Stimulated activated CD4-positive, alpha-beta T cell treated with anti-CD3 and anti-CD28 coated beads, Interleukin-12 subunit alpha, Interleukin-12 subunit beta, amount 100 ng/mL, for 48 hours (primary cell): Measurements from ENCODE around the gene GPR33.
"Not testable (repeated sequence)": the region's sequence is repeated elsewhere in the genome, so short reads cannot be mapped to it uniquely, and the experiment has no call there.

ENCODE experiments used
- DNase-seq, 3 donors: peaks; one replicate each; pipeline ENCODE4 v3.0.0-alpha.2; 2020; ENCODE audit warnings: low read depth in 2 of 3, low spot score in 1 of 3

GPR33 gene

DNA sequence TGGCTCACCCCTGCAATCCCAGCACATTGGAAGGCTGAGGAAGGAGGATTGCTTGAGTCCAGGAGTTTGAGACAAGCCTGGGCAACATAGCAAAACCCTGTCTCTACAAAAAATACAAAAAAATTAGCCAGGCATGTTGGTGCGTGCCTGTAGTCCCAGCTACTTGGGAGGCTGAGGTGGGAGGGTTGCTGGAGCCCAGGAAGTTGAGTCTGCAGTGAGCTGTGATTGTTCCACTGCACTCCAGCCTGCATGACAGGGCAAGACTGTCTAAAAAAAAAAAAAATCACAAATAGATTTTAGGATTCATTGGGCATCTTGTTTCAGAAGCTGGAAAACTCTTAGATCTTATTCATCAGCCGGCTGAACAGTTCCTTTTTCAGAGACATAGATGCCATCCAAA is 25.4 kb downstream of the GPR33 start:
- DNase-seq: not testable (repeated sequence)

DNA sequence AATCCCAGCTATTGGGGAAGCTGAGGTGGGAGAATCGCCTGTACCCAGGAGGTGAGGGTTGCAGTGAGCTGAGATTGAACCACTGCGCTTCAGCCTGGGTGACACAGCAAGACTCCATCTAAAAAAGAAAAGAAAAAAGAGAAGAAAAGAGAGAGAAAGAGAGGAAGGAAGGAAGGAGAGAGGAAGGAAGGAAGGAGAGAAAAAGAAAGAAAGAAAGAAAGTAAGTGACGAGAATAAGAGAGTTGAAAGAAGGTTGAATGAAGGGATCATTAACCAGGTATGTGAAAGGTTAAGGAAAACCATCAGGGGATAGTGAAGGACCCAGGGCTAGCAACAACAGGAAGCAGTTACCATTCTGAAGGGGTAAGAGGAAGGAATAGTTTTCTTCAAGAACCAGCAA is 26.3 kb downstream of the GPR33 start:
- no peak for DNase-seq

DNA sequence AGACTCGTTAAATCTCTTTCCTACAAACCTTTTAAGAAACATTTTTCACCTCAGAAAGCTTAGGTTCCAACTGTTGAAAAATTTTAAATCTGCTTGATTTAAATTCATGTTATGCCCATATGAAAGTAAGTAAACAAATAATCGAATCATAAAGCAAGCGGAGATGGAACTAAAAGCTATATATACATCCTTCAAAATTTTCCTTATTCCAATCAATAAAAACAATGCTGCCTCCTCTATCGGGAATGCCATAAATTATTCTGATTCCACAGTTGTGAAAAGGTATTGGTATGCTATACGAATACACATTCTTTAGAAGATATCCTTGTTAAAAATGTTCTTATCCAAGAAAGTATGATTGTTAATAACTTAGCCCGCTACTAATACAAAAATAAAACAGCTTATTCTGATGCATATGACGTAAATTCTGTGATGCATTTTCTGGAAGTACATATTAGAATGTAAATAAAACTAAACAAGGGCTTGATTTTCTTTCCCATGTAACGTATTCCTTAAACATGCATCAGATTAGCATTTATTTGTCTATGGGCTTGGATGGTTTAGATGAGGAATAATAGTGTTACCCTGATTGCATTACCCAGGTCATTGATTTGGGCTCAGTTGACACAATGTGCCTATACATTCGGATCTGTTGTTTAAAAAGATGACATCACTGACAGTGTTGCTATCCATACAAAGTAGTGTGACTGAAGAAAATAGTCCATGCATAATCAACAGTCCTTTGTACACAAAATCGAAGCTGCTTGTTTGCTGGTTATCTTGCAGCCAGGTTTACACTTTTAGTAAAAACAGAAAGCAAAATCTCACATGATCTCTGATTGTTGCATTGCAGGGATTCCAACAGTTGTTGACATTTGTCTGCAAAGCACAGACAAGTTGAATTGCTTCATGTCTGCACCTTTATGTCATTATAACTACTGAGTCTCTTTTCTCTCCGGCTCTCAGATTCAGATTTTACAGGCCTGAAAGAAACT is 29.9 kb downstream of the GPR33 start:
- no peak for DNase-seq

DNA sequence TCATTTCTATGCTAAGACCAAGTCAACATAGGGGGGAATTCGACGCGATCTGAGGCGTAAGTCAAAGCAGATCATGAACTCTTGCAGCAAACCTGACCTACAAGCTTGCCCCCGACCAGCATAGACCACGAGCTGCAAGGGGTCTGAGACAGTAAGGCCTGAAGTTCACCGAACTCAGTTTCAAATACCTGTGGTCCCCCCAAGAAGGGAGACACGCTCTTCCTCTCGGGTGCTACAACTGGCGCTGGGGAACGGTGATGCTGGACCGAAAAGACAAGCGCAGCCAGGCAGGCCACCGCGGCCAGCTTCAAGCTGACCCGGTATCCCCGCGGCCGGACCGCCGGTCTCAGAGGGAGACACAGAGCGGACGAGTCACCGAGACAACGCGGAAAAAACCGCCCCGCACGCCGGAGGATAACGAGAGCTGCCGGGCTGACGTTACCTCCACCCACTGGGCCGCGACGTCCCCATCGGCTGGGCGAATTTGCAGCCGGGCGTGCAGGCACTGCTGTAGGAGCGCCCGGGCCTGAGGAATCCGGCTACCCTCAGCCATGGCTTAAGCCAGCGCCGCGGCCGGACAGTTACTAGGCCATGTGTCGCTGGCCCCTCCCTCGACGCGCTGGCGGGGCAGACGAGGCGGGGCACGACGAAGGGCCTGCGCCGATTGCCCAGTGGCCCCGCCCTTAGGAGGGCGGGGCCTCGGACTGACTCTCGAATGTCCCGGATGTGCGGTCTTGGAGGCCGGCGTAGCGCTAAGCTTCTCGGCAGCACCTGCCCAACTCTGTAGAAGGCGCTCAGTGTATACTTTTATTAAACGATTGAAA is 30.8 kb downstream of the GPR33 start, which contains the start of gene DTD2:
Gene DTD2, minus strand, starts transcription at position 666 of the 824 bp plus-strand sequence. Its CDS starts 113 bp downstream, at position 553.
- peak; percentile 82 to 88 (median 85) for DNase-seq

DNA sequence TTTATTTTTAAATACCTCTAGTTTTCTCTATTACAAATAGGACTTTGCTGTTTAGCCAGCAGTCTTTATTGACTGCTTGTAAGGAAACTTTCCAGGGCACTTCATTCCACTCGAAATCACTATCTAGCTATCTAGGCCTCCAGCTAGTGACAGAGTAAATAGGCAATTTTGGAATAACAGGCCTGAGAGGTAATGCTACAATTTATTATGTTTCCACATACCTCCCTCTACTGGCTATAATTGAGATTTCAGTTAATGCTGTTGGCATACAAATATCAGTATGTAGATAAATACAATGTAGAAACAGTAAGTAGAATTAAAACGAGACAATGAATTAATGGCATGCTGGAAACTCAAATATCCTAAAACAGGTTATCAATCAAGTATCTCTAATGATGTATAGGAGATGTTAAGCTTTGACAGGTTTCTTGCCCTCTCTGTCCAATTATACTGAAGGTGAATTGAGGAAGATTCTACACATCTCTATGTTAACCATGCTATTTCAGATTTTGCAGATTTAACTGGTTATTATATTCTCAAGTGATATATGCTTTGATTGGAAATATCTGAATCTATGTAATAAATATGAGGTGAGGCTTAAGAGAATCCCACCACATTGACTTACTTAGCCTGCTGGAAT is 37.7 kb downstream of the GPR33 start:
- no peak for DNase-seq

DNA sequence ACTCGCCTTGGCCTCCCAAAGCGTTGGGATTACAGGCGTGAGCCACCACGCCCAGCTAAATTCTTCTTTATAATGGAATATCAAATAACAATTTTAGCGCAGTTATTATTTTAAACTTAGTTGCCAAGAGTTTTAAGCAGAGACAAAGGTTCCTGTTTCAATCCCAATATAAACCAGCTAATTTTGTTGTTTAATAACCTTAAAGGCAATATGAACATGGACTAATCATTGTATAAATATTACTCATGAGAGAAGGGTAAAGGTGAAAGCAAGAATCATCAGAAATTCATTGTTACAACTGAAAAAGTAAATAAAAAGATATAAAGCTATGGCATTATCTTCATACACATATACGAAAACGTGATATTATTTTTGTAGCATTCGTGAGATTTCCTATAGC is 38.7 kb downstream of the GPR33 start:
- no peak for DNase-seq

DNA sequence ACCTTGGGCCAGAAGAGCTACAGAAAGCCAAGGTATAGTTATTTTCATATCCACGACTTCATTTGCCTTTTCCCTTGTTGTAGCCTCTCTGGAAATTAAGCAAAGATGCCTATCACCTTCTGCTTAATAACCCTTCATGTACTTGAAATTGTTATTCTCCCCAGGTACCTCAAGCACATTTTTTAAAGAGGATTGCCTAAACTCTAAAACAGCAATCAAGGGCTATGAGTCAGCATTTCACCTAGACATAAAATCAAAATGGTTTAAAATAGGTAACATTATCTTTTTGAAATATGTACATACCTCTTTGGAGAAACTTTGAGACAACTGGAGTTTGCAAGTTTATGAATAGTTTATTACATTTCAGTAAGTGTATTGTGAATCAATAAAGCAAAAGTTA is 42.1 kb downstream of the GPR33 start:
- no peak for DNase-seq

DNA sequence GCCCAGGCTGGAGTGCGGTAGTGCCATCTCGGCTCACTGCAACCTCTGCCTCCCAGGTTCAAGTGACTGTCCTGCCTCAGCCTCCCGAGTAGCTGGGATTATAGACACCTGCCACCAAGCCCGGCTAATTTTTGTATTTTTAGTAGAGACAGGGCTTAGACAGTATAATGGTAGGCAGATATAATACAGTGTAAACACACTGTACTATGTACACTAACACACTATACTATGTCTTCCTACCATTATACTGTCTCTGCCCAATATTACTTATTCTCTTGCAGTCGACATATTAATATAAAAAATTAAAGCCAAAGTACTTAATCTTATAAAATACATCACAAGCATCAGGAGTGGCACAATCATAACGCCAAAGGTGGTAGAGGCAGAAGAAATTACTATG is 45.6 kb downstream of the GPR33 start:
- no peak for DNase-seq

DNA sequence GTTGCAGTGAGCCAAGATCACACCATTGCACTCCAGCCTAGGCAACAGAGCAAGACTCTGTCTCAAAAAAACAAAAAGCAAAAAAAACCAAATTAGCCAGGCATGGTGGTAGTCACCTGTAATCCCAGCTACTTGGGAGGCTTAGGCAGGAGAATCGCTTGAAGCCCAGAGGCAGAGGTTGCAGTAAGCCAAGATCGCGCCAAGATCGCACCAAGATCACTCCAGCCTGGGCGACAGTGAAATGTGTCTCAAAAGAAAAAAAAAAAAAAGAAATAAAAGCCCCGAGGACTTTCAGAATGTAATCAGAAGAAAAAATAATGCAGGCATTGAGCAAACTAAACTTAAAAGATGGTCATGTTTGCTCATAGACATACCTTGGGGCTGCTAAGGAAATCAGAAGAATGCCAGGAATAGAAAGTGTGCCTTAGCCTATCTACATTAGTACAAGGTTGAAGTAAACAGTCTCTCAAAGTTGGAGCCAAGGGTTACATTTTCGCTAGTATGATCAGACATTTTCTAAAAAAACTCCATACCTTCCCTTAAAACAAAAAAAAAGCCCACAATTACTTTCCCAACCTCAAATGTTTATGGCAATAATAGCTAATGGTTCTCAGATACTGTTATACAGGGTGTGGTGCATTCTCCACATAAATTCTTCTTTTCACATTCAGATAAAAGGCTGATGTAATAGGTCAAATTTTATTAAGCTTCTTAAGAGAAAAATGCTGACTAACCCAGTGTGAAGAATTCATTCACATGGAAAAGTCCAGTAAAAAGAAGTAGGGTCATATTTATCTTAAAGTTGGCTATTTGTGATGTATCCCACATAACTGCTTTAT is 46.3 kb downstream of the GPR33 start:
- no peak for DNase-seq

DNA sequence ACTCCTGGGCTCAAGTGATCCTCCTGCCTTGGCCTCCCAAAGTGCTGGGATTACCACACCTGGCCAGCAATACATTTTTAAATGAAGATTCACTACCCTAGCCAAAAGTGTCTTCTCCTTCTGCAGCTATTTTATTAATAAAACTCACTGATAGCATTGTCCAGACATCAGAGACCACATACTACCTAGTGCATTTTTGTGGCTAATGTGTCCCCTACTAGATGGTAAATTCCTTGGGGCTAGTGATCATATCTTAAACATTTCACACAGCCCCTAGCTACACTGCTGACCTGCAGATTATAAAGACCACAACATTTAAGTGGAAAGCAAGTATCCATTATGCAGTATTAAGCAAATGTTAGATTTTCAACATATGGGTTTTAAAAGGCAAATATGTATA is 47.6 kb downstream of the GPR33 start:
- no peak for DNase-seq

DNA sequence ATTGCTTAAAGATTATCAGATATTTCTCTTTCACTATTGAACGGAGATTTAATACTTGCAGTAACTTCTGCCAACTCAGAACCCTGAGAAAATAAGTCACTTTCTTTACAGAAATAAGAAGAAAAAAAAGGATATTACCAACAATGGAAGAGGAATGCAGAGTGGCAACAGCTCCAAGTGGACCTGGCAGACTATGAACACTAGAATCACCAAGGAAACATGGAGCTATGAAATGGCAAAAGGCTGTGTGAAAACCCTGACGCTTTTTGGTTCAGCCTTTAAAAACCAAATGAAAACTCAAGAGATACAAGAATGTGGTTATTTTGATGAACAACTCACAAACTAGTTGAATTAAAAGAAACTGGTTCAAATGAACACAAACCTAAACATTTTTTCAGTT is 48.3 kb downstream of the GPR33 start:
- no peak for DNase-seq

DNA sequence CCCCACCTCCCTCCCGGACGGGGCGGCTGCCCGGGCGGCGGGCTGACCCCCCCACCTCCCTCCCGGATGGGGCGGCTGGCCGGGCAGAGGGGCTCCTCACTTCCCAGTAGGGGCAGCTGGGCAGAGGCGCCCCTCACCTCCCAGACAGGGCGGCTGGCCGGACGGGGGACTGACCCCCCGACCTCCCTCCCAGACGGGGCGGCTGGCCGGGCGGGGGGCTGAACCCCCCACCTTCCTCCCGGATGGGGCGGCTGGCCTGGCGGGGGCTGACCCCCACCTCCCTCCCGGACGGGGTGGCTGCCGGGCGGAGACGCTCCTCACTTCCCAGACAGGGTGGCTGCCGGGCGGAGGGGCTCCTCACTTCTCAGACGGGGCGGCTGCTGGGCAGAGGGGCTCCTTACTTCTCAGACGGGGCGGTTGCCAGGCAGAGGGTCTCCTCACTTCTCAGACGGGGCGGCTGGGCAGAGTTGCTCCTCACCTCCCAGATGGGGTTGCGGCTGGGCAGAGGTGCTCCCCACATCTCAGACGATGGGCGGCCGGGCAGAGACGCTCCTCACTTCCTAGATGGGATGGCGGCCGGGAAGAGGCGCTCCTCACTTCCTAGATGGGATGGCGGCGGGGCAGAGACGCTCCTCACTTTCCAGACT is 50.7 kb downstream of the GPR33 start:
- DNase-seq: not testable (repeated sequence)

DNA sequence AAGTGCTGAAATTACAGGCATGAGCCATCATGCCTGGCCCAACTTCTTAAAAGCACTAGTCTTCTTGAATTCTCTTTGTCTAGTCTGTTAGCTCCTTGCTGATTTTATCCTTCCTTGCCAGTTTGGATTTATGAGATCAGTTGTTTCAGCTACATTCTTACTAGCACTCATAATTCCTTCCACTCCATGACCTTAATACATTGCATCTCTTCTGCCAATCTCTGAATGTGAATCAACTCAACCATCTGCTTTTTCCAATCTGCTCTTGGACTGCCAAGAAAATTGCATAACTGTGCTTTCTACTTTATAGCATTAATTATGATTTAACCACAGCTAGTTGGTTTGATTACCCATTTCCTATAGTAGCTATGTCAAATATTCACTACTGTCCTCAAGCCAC is 52.6 kb downstream of the GPR33 start:
- DNase-seq: no peak
